HFFc6 (cell line): ENCODE data around the gene SMARCAD1. TPM values are rescaled to one million over a fixed set of nuclear protein-coding genes. Genes with fewer than 3 reads are reported as not detected.
"Not testable (repeated sequence)": the region's sequence is repeated elsewhere in the genome, so short reads cannot be mapped to it uniquely, and the experiment has no call there.

Source experiments
- DNase-seq: peaks from one replicate; pipeline ENCODE4 v3.0.0-alpha.2; 2018
- H3K27ac Mint-ChIP-seq: 2 replicates; pipeline ENCODE4 v1.8.0; 2020; ENCODE audit warnings: mild to moderate bottlenecking, mixed read lengths
- H3K27me3 Mint-ChIP-seq: 2 replicates; pipeline ENCODE4 v1.8.0; 2021; ENCODE audit warnings: mild to moderate bottlenecking, moderate library complexity, mixed read lengths; ENCODE audit not compliant: insufficient read depth
- H3K36me3 Mint-ChIP-seq: 2 replicates; pipeline ENCODE4 v1.8.0; 2021; ENCODE audit warnings: low read depth, mixed read lengths
- H3K4me1 Mint-ChIP-seq: 2 replicates; pipeline ENCODE4 v1.8.0; 2020; ENCODE audit warnings: low read depth, mixed read lengths
- H3K4me3 Mint-ChIP-seq: 2 replicates; pipeline ENCODE4 v1.8.0; 2020; ENCODE audit warnings: mild to moderate bottlenecking, moderate library complexity, mixed read lengths
- H3K9me3 Mint-ChIP-seq: 2 replicates; pipeline ENCODE4 v1.8.0; 2020; ENCODE audit warnings: mild to moderate bottlenecking, mixed read lengths
- total RNA-seq, 6 experiments: library from RNA; stranded (reverse); fragmentation: NEBNext Ultra II Directional; extraction: Animal tissue kit (Norgen Biotek cat#: 25700); gene quantifications; 2 replicates in 1 of 6; 3 replicates in 5 of 6; pipeline ENCODE4 v1.2.3, GENCODE V29; 2021
- TF ChIP-seq, protein P1 (sequence below): fragments of 200-600 bp; sonication (generic); IDR thresholded peaks from 2 replicates; pipeline ENCODE4 v1.5.0; 2021; ENCODE audit warnings: antibody characterized with exemption, mild to moderate bottlenecking

SMARCAD1 gene
- total RNA-seq, 6 experiments from 2014 or later, result 21.8 to 24.9 (median 24.2) TPM

GRCh38 chr4:94284889-94285288 lies 77.2 kb downstream of the SMARCAD1 start:
- H3K9me3 Mint-ChIP-seq, result no peaks in the 10 kb centered on the region
- no peaks in the 10 kb centered on the region; the same call in none of the 2 replicates for H3K27me3 Mint-ChIP-seq
- H3K4me1 Mint-ChIP-seq, result no peaks in the 10 kb centered on the region
- TF ChIP-seq, protein P1, sequence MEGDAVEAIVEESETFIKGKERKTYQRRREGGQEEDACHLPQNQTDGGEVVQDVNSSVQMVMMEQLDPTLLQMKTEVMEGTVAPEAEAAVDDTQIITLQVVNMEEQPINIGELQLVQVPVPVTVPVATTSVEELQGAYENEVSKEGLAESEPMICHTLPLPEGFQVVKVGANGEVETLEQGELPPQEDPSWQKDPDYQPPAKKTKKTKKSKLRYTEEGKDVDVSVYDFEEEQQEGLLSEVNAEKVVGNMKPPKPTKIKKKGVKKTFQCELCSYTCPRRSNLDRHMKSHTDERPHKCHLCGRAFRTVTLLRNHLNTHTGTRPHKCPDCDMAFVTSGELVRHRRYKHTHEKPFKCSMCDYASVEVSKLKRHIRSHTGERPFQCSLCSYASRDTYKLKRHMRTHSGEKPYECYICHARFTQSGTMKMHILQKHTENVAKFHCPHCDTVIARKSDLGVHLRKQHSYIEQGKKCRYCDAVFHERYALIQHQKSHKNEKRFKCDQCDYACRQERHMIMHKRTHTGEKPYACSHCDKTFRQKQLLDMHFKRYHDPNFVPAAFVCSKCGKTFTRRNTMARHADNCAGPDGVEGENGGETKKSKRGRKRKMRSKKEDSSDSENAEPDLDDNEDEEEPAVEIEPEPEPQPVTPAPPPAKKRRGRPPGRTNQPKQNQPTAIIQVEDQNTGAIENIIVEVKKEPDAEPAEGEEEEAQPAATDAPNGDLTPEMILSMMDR, result no peak
- H3K4me3 Mint-ChIP-seq, result no peak overlapping the region
- H3K27ac Mint-ChIP-seq, result no peak overlapping the region
- H3K36me3 Mint-ChIP-seq, result peaks cover 47% of the 10 kb centered on the region
- DNase-seq, result no peak

- peaks cover 52% of the 10 kb centered on the region for H3K36me3 Mint-ChIP-seq
- H3K9me3 Mint-ChIP-seq, result no peaks in the 10 kb centered on the region
- no peaks in the 10 kb centered on the region for H3K4me1 Mint-ChIP-seq
- no peak overlapping the region for H3K27ac Mint-ChIP-seq
- TF ChIP-seq, protein P1, result no peak
- no peak for DNase-seq
- H3K27me3 Mint-ChIP-seq, result no peaks in the 10 kb centered on the region; the same call in none of the 2 replicates
- H3K4me3 Mint-ChIP-seq, result no peak overlapping the region
These were observed 78.0 kb downstream of the SMARCAD1 start for GRCh38 chr4:94285666-94286065.

DNA sequence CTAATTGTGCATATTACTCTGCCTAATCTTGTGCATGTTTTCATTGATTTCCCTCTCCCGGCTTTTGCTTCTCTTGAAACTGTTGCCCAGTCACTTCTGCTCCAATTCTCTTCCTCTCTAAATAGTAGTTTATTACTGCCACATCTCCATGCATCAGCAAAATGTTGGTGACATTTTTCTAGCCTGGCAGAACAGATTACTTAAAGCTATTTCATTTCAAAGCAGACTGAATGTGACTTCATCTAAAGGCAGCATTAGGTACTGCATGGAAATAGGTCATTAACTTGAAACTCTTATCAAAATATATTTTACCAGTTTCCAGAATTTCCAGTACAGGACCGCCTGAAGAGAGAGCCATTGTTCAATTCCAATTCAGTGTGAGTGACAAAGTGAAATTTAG lies 82.6 kb downstream of the SMARCAD1 start:
- Mint-ChIP-seq H3K27me3 (peaks cover 1% of the 10 kb centered on the region), H3K4me3 (no peak overlapping the region), H3K36me3 (peaks cover 43% of the 10 kb centered on the region), H3K9me3 (no peaks in the 10 kb centered on the region), H3K4me1 (no peaks in the 10 kb centered on the region), H3K27ac (no peak overlapping the region)
- TF ChIP-seq, protein P1, result peak; percentile 53
- DNase-seq, result no peak

GRCh38 chr4:94293981-94294380 lies 86.3 kb downstream of the SMARCAD1 start:
- DNase-seq, H3K27ac Mint-ChIP-seq, H3K4me3 Mint-ChIP-seq, H3K27me3 Mint-ChIP-seq, H3K4me1 Mint-ChIP-seq, H3K9me3 Mint-ChIP-seq: not testable (repeated sequence)
- H3K36me3 Mint-ChIP-seq, result peaks cover 18% of the 10 kb centered on the region

DNA sequence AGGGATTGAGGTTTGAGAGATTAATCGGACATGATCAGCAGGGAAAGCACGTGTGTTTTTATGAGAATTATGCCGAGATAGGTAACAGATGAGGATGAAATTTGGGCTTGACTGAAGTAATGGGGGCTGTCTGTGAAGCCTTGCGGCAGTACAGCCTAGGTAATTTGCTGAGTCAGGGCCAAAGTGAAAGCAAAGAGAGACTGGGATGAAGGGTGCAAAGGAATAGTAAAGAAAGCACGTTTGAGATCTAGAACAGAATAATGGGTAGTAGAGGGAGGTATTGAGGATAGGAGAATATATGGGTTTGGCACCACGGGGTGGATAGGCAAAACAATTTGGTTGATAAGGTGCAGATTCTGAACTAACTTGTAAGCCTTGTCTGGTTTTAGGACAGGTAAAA lies 87.8 kb downstream of the SMARCAD1 start:
- H3K4me3 Mint-ChIP-seq, H3K4me1 Mint-ChIP-seq, H3K27me3 Mint-ChIP-seq, H3K27ac Mint-ChIP-seq, DNase-seq, H3K9me3 Mint-ChIP-seq: not testable (repeated sequence)
- peaks cover 13% of the 10 kb centered on the region for H3K36me3 Mint-ChIP-seq

- Mint-ChIP-seq H3K4me1 (no peaks in the 10 kb centered on the region), H3K27me3 (peaks cover 5% of the 10 kb centered on the region), H3K36me3 (no peaks in the 10 kb centered on the region), H3K27ac (no peak overlapping the region), H3K9me3 (no peaks in the 10 kb centered on the region), H3K4me3 (no peak overlapping the region)
- no peak for DNase-seq
- TF ChIP-seq, protein P1, result no peak
These were observed 91.1 kb downstream of the SMARCAD1 start for GRCh38 chr4:94298725-94299252.

- Mint-ChIP-seq H3K27me3 (peaks cover 3% of the 10 kb centered on the region; the same call in 1 of the 2 replicates), H3K27ac (no peak overlapping the region), H3K4me3 (no peak overlapping the region), H3K4me1 (peaks cover 14% of the 10 kb centered on the region), H3K36me3 (no peaks in the 10 kb centered on the region), H3K9me3 (no peaks in the 10 kb centered on the region)
- TF ChIP-seq, protein P1, result no peak
- no peak for DNase-seq
These were observed 94.5 kb downstream of the SMARCAD1 start for GRCh38 chr4:94302191-94302590.
